H1 (cell line): Measurements from ENCODE around the gene CPSF2. TPM values are rescaled to one million over a fixed set of nuclear protein-coding genes. Genes with fewer than 3 reads are reported as not detected.

Experiments used
- GABPA ChIP-seq: IDR thresholded peaks from 2 replicates; pipeline ENCODE4 v1.6.1; 2011; ENCODE audit warnings: mild to moderate bottlenecking, low read length, moderate library complexity, borderline replicate concordance; ENCODE audit not compliant: insufficient read depth
- RBBP5 ChIP-seq: IDR thresholded peaks from 2 replicates; pipeline ENCODE4 v1.7.1; 2012; ENCODE audit warnings: low read depth, mild to moderate bottlenecking, inconsistent platforms, low read length, moderate library complexity, borderline replicate concordance
- polyA plus RNA-seq, 7 experiments: library from polyadenylated mRNA; depleted of rRNA in 3 of 7; stranded (reverse) in 5 of 7; unstranded in 2 of 7; fragments of >200 nt in 5 of 7; fragments of 200-250 nt in 2 of 7; gene quantifications; 1 replicate in 5 of 7; 2 replicates in 1 of 7; 4 replicates in 1 of 7; pipeline versions ENCODE4 v1.2.1 to v1.2.3, GENCODE V29; 2011 to 2013; ENCODE audit warnings: missing spikeins in 2 of 7, mixed read lengths in 2 of 7
- total RNA-seq: library from RNA; stranded (reverse); fragmentation: NEBNext Ultra II Directional; extraction: Animal tissue kit (Norgen Biotek cat#: 25700); gene quantifications from 2 replicates; pipeline ENCODE4 v1.2.1, GENCODE V29; 2021

The CPSF2 gene
- total and polyA plus RNA-seq, 2 of the 8 experiments (the other 6 are each of a cell fraction or from before 2014, with no cell fraction given): 11.3 to 130 TPM

GRCh38 chr14:92207928-92208265 lies 86.1 kb downstream of the CPSF2 start (continued):
- TF ChIP-seq RBBP5 (no peak), GABPA (no peak)
